Medulla oblongata (tissue), 1 donor: ENCODE measurements around the gene OXT.
A peak's percentile ranks its signal among the peaks of the same experiment; 100 is the strongest.

ENCODE experiments used
- DNase-seq: peaks from one replicate; pipeline ENCODE4 v3.0.0-alpha.2; 2015; ENCODE audit errors: extremely low spot score

The OXT gene

GRCh38 chr20:3084283-3084985 lies 13.0 kb downstream of the OXT start, which contains the start of gene AVP:
AVP (minus strand) TSS chr20:3084724; CDS start chr20:3084674, 50 bp downstream.
- DNase-seq = no peak

- DNase-seq = no peak
Measured at GRCh38 chr20:3084986-3085360, 13.6 kb downstream of the OXT start.

GRCh38 chr20:3085571-3086072 lies 14.2 kb downstream of the OXT start:
- no peak for DNase-seq

GRCh38 chr20:3088031-3088430 lies 16.6 kb downstream of the OXT start:
- DNase-seq = no peak

- DNase-seq = no peak
Measured at GRCh38 chr20:3090565-3090964, 19.1 kb downstream of the OXT start.

- DNase-seq = no peak
Measured at GRCh38 chr20:3092611-3093379, 21.4 kb downstream of the OXT start.

- DNase-seq = no peak
Measured at GRCh38 chr20:3093861-3094361, 22.5 kb downstream of the OXT start.

GRCh38 chr20:3094848-3095629 lies 23.6 kb downstream of the OXT start:
- no peak for DNase-seq

GRCh38 chr20:3100480-3100879 lies 29.1 kb downstream of the OXT start:
- no peak for DNase-seq

GRCh38 chr20:3101251-3101650 lies 29.8 kb downstream of the OXT start:
- DNase-seq = no peak

- no peak for DNase-seq
Measured at GRCh38 chr20:3101737-3102574, 30.5 kb downstream of the OXT start.

GRCh38 chr20:3102575-3103368 lies 31.4 kb downstream of the OXT start:
- no peak for DNase-seq

GRCh38 chr20:3103369-3104032 lies 32.1 kb downstream of the OXT start:
- no peak for DNase-seq

GRCh38 chr20:3105256-3106137 lies 34.1 kb downstream of the OXT start:
- no peak for DNase-seq

GRCh38 chr20:3106185-3106584 lies 34.8 kb downstream of the OXT start:
- no peak for DNase-seq

GRCh38 chr20:3106658-3107463 lies 35.4 kb downstream of the OXT start:
- peak; percentile 15 for DNase-seq

GRCh38 chr20:3107464-3108025 lies 36.1 kb downstream of the OXT start:
- no peak for DNase-seq
